Endodermal cell (in vitro differentiated cells): ENCODE measurements around the gene NAPEPLD. TPM values are rescaled to one million over a fixed set of nuclear protein-coding genes. Genes with fewer than 3 reads are reported as not detected.
"Not testable (repeated sequence)": the region's sequence is repeated elsewhere in the genome, so short reads cannot be mapped to it uniquely, and the experiment has no call there.

Experiments
- DNase-seq: peaks from one replicate; pipeline ENCODE4 v3.0.0-alpha.2; 2017
- H3K27ac ChIP-seq: 2 replicates; pipeline ENCODE4 v1.5.1; 2013; ENCODE audit warnings: mild to moderate bottlenecking, low read depth, low read length, moderate library complexity
- H3K27me3 ChIP-seq: 2 replicates; pipeline ENCODE4 v1.6.1; 2013; ENCODE audit warnings: mild to moderate bottlenecking, low read length, moderate library complexity; ENCODE audit not compliant: insufficient read depth, control insufficient read depth, poor library complexity, severe bottlenecking
- H3K36me3 ChIP-seq: 2 replicates; pipeline ENCODE4 v1.7.0; 2013; ENCODE audit warnings: mild to moderate bottlenecking, low read length, moderate library complexity; ENCODE audit not compliant: control insufficient read depth, insufficient read depth
- H3K4me1 ChIP-seq: one replicate; pipeline ENCODE4 v1.7.0; 2013; ENCODE audit warnings: low read length; ENCODE audit not compliant: control insufficient read depth, insufficient read depth
- H3K4me3 ChIP-seq: 2 replicates; pipeline ENCODE4 v1.5.1; 2013; ENCODE audit warnings: mild to moderate bottlenecking, low read length, moderate library complexity
- H3K9ac ChIP-seq: 2 replicates; pipeline ENCODE4 v1.6.1; 2013; ENCODE audit warnings: mild to moderate bottlenecking, low read length, moderate library complexity; ENCODE audit not compliant: poor library complexity, severe bottlenecking; ENCODE audit errors: extremely low read depth
- H3K9me3 ChIP-seq: 2 replicates; pipeline ENCODE4 v1.6.1; 2013; ENCODE audit warnings: mild to moderate bottlenecking, low read length, moderate library complexity; ENCODE audit not compliant: control insufficient read depth
- H3K27ac Mint-ChIP-seq: 2 replicates; pipeline ENCODE4 v1.8.0; 2020; ENCODE audit warnings: mixed read lengths
- H3K27me3 Mint-ChIP-seq: 2 replicates; pipeline ENCODE4 v1.8.0; 2021; ENCODE audit warnings: mild to moderate bottlenecking, mixed read lengths; ENCODE audit not compliant: insufficient read depth
- H3K36me3 Mint-ChIP-seq: 2 replicates; pipeline ENCODE4 v1.8.0; 2020; ENCODE audit warnings: low read depth, mixed read lengths
- H3K4me1 Mint-ChIP-seq: 2 replicates; pipeline ENCODE4 v1.8.0; 2020; ENCODE audit warnings: mixed read lengths
- H3K4me3 Mint-ChIP-seq: 2 replicates; pipeline ENCODE4 v1.8.0; 2020; ENCODE audit warnings: mild to moderate bottlenecking, moderate library complexity, mixed read lengths
- H3K9me3 Mint-ChIP-seq: 2 replicates; pipeline ENCODE4 v1.8.0; 2020; ENCODE audit warnings: mild to moderate bottlenecking, mixed read lengths
- CTCF ChIP-seq: fragments of 200-600 bp; sonication (generic); conservative IDR thresholded peaks from 2 replicates; pipeline ENCODE4 v1.5.0; 2021; ENCODE audit warnings: antibody characterized with exemption, mild to moderate bottlenecking
- WGBS, 2 experiments: methylation state at CpG; one replicate each; pipeline versions ENCODE4 v1.1.5 to v1.1.7; 2013; ENCODE audit warnings: missing lambda C conversion rate in 2 of 2, mixed read lengths in 1 of 2; ENCODE audit not compliant: insufficient coverage in 1 of 2, insufficient read length in 1 of 2; 5-methylcytosine and 5-hydroxymethylcytosine counted together
- total RNA-seq, 2 donors: library from RNA; stranded (reverse); fragmentation: NEBNext Ultra II Directional in 1 of 2; extraction: Animal tissue kit (Norgen Biotek cat#: 25700) in 1 of 2; gene quantifications; 2 replicates in 1 of 2; 3 replicates in 1 of 2; pipeline ENCODE4 v1.2.1, GENCODE V29; 2021

NAPEPLD gene
- total RNA-seq, 2 donors from 2014 or later = 13.2 to 14.1 TPM

- 67 to 78% methylated on average over 1 of the region's 1 CpG for WGBS, 2 experiments
- Histone ChIP-seq H3K9me3 (peaks cover 4% of the 10 kb centered on the region), H3K36me3 (peaks cover 71% of the 10 kb centered on the region), H3K4me3 (no peak overlapping the region), H3K27ac (no peak overlapping the region), H3K4me1 (no peaks in the 10 kb centered on the region), H3K27me3 (no peaks in the 10 kb centered on the region), H3K9ac (no peak overlapping the region)
- DNase-seq = no peak
- H3K4me1 Mint-ChIP-seq = peaks cover 2% of the 10 kb centered on the region
- no peaks in the 10 kb centered on the region for H3K9me3 Mint-ChIP-seq
- H3K27me3 Mint-ChIP-seq = no peaks in the 10 kb centered on the region
- H3K36me3 Mint-ChIP-seq = peaks cover 68% of the 10 kb centered on the region
- TF ChIP-seq CTCF = no peak
- no peak overlapping the region for H3K4me3 Mint-ChIP-seq
- no peak overlapping the region for H3K27ac Mint-ChIP-seq
These were observed 55.5 kb downstream of the NAPEPLD start for GRCh38 chr7:103093429-103093828.

- not testable (repeated sequence) for DNase-seq, H3K4me3 ChIP-seq, H3K4me1 ChIP-seq, H3K27ac ChIP-seq, H3K4me1 Mint-ChIP-seq, H3K9me3 Mint-ChIP-seq, H3K9me3 ChIP-seq, H3K27me3 ChIP-seq, H3K4me3 Mint-ChIP-seq, H3K9ac ChIP-seq, H3K27me3 Mint-ChIP-seq, H3K27ac Mint-ChIP-seq
- peaks cover 77% of the 10 kb centered on the region for H3K36me3 ChIP-seq
- WGBS, 2 experiments = 70 to 100% methylated on average over 1 to 4 of the region's 4 CpGs
- peaks cover 72% of the 10 kb centered on the region for H3K36me3 Mint-ChIP-seq
These were observed 56.6 kb downstream of the NAPEPLD start for GRCh38 chr7:103092321-103092720.

GRCh38 chr7:103083210-103083609, 65.7 kb downstream of the NAPEPLD start:
- 90 to 93% methylated on average over 2 to 3 of the region's 3 CpGs for WGBS, 2 experiments

More at GRCh38 chr7:103083210-103083609, 65.7 kb downstream of the NAPEPLD start:
- Mint-ChIP-seq H3K36me3 (peaks cover 35% of the 10 kb centered on the region), H3K4me1 (peaks cover 14% of the 10 kb centered on the region), H3K27me3 (no peaks in the 10 kb centered on the region), H3K27ac (no peak overlapping the region), H3K4me3 (no peak overlapping the region), H3K9me3 (no peaks in the 10 kb centered on the region)
- DNase-seq = no peak
- H3K9me3 ChIP-seq = no peaks in the 10 kb centered on the region
- no peak for TF ChIP-seq CTCF
- H3K9ac ChIP-seq = no peak overlapping the region
- no peak overlapping the region for H3K4me3 ChIP-seq
- no peaks in the 10 kb centered on the region for H3K27me3 ChIP-seq
- H3K27ac ChIP-seq = no peak overlapping the region
- H3K4me1 ChIP-seq = no peaks in the 10 kb centered on the region
- H3K36me3 ChIP-seq = peaks cover 55% of the 10 kb centered on the region
